Stomach (tissue), 9 donors: ENCODE measurements around the gene ZNF219. TPM values are rescaled to one million over a fixed set of nuclear protein-coding genes. Genes with fewer than 3 reads are reported as not detected.

Experiments used
- DNase-seq, 2 donors: peaks; one replicate each; pipeline versions ENCODE4 v3.0.0 to v3.0.0-alpha.2; 2013 to 2019
- H3K27ac ChIP-seq, 5 donors: fragments of 200-600 bp in 4 of 5; sonication (generic) in 4 of 5; one replicate each; pipeline ENCODE4 v1.5.1; 2013 to 2019; ENCODE audit warnings: mild to moderate bottlenecking in 1 of 5, moderate library complexity in 1 of 5
- H3K27me3 ChIP-seq, 3 donors: fragments of 200-600 bp; sonication (generic); one replicate each; pipeline ENCODE4 v1.5.1; 2017 to 2019; ENCODE audit warnings: mixed run types in 1 of 3
- H3K36me3 ChIP-seq, 4 donors: fragments of 200-600 bp; sonication (generic); 1 replicate in 3 of 4; 2 replicates in 1 of 4; pipeline ENCODE4 v1.5.1; 2016 to 2019
- H3K4me1 ChIP-seq, 4 donors: fragments of 200-600 bp; sonication (generic); one replicate each; pipeline ENCODE4 v1.5.1; 2016 to 2019
- H3K4me3 ChIP-seq, 4 donors: fragments of 200-600 bp; sonication (generic) in 3 of 4; one replicate each; pipeline ENCODE4 v1.5.1; 2016 to 2019; ENCODE audit warnings: mild to moderate bottlenecking in 1 of 4
- H3K9me3 ChIP-seq, 4 donors: fragments of 200-600 bp; sonication (generic); one replicate each; pipeline ENCODE4 v1.5.1; 2016 to 2019
- EP300 ChIP-seq: sonication (generic); formaldehyde crosslinking; IDR thresholded peaks from one replicate; pipeline ENCODE4 v1.6.1; 2017; ENCODE audit warnings: antibody characterized with exemption
- POLR2A ChIP-seq, 4 donors: fragments of 450-650 bp; IDR thresholded peaks; one replicate each; pipeline ENCODE4 v1.6.1; 2016; ENCODE audit warnings: antibody characterized with exemption in 4 of 4, control low read depth in 2 of 4, mild to moderate bottlenecking in 1 of 4, moderate library complexity in 1 of 4
- POLR2AphosphoS5 ChIP-seq, 3 donors: sonication (generic); formaldehyde crosslinking; IDR thresholded peaks; one replicate each; pipeline ENCODE4 v1.6.1; 2016; ENCODE audit warnings: antibody characterized with exemption in 3 of 3
- WGBS, 5 donors: extraction: QIAGEN DNeasy Blood & Tissue Kit in 3 of 5; methylation state at CpG; one replicate each; pipeline versions ENCODE4 v1.1.5 to v1.1.7; 2013 to 2018; 5-methylcytosine and 5-hydroxymethylcytosine counted together
- intact Hi-C: fragments of 100-400 bp; cut with DNase I; formaldehyde crosslinking; loops from one replicate; pipeline ENCODE4 v1.15.1; 2023; ENCODE audit warnings: low total_unique reads
- polyA plus RNA-seq, 3 donors: library from polyadenylated mRNA; stranded (reverse); fragments of 200-250 nt; gene quantifications; one replicate each; pipeline ENCODE4 v1.2.3, GENCODE V29; 2013
- total RNA-seq, 5 donors: library from RNA; depleted of rRNA; stranded (reverse); fragments of >200 nt; gene quantifications; one replicate each; pipeline versions ENCODE4 v1.1.0 to v1.2.3, GENCODE V29; 2014 to 2016
- TF ChIP-seq, protein P1 (sequence below), 7 experiments: fragments of 450-650 bp in 4 of 7; fragments of 200-600 bp in 3 of 7; sonication (generic) in 3 of 7; IDR thresholded peaks; one replicate each; pipeline ENCODE4 v1.5.1; 2016 to 2019; ENCODE audit warnings: antibody characterized with exemption in 7 of 7, control low read depth in 2 of 7, mild to moderate bottlenecking in 1 of 7
- donor health status: healthy with polysubstance abuse.
- donor health status: Bipolar disorder and iron deficiency.
- donor health status: healthy.

ZNF219 gene
- total and polyA plus RNA-seq, 8 donors: 11.4 to 240 (median 25.2) TPM

DNA sequence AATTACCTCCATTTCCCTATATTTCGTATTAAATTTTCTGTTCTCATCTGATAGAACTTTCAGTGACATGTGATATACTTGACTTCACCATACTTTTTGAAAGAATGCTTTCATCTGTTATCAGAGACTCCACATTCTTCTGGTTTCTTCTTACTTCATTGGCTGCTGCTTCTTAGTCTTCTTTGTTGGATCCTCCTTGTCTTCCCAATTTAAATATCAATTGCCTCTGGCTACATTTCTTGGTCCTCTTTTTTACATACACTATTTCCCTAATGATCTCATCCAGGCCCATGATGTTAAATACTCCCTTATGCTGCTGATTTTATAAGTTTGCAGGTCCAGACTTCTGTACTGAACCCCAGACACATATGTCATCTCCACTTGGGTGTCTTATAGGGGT is 35.4 kb upstream of the ZNF219 start:
- Histone ChIP-seq H3K27me3 (no peaks in the 10 kb centered on the region), H3K9me3 (no peaks in the 10 kb centered on the region), H3K36me3 (no peaks in the 10 kb centered on the region), H3K27ac (no peak overlapping the region), H3K4me1 (no peaks in the 10 kb centered on the region), H3K4me3 (no peak overlapping the region)
- intact Hi-C loops: no loop called here
- TF ChIP-seq POLR2A (IDR thresholded peaks at IDR 0.05) (no peak), POLR2AphosphoS5 (IDR thresholded peaks at IDR 0.05) (no peak), EP300 (no peak)
- TF ChIP-seq, protein P1, sequence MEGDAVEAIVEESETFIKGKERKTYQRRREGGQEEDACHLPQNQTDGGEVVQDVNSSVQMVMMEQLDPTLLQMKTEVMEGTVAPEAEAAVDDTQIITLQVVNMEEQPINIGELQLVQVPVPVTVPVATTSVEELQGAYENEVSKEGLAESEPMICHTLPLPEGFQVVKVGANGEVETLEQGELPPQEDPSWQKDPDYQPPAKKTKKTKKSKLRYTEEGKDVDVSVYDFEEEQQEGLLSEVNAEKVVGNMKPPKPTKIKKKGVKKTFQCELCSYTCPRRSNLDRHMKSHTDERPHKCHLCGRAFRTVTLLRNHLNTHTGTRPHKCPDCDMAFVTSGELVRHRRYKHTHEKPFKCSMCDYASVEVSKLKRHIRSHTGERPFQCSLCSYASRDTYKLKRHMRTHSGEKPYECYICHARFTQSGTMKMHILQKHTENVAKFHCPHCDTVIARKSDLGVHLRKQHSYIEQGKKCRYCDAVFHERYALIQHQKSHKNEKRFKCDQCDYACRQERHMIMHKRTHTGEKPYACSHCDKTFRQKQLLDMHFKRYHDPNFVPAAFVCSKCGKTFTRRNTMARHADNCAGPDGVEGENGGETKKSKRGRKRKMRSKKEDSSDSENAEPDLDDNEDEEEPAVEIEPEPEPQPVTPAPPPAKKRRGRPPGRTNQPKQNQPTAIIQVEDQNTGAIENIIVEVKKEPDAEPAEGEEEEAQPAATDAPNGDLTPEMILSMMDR (IDR thresholded peaks at IDR 0.05): no peak
- 46 to 72% (median 59%) methylated on average over 1 of the region's 1 CpG for WGBS, 5 donors
- DNase-seq: no peak

- Histone ChIP-seq H3K27me3 (peaks cover 0 to 4% (median 0%) of the 10 kb centered on the region in 3 donors), H3K36me3 (no peaks in the 10 kb centered on the region), H3K9me3 (peaks cover 0 to 8% (median 3%) of the 10 kb centered on the region in 4 donors), H3K4me3 (no peak overlapping the region), H3K4me1 (no peaks in the 10 kb centered on the region), H3K27ac (no peak overlapping the region)
- DNase-seq: no peak
- no peak for TF ChIP-seq POLR2AphosphoS5 (IDR thresholded peaks at IDR 0.05)
- TF ChIP-seq EP300: no peak
- TF ChIP-seq, protein P1 (IDR thresholded peaks at IDR 0.05): no peak
- TF ChIP-seq POLR2A (IDR thresholded peaks at IDR 0.05): no peak
- WGBS, 5 donors: 62 to 90% (median 77%) methylated on average over 1 of the region's 1 CpG
- intact Hi-C loops: no loop called here
Observed at GRCh38 chr14:21123429-21123828, 25.0 kb upstream of the ZNF219 start.

DNA sequence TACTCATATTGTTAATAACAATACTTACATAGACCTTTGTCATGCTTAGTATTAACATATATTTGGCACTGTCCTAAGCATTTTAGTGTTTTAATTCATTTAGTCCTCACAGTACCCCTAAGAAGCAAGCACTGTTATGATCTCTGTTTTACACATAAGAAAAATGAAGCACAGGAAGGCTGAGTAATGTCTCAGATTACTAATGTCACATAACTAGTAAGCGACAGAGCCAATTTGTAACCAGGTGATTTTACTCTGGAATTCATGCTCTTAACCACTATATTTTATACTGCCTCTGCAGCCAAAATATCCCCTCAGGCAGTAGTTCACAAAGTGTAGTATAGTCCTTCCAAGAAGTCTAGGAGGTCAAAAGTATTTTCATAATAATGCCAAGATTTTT is 22.7 kb upstream of the ZNF219 start:
- Histone ChIP-seq H3K36me3 (no peaks in the 10 kb centered on the region), H3K27me3 (peaks cover 0 to 4% (median 0%) of the 10 kb centered on the region in 3 donors), H3K9me3 (peaks cover 0 to 8% (median 3%) of the 10 kb centered on the region in 4 donors), H3K27ac (no peak overlapping the region), H3K4me3 (no peak overlapping the region), H3K4me1 (no peaks in the 10 kb centered on the region)
- intact Hi-C loops: no loop called here
- no peak for DNase-seq
- WGBS, 5 donors: 61 to 81% (median 71%) methylated on average over 1 of the region's 1 CpG
- TF ChIP-seq, protein P1 (IDR thresholded peaks at IDR 0.05): no peak
- no peak for TF ChIP-seq POLR2A (IDR thresholded peaks at IDR 0.05)
- no peak for TF ChIP-seq EP300
- no peak for TF ChIP-seq POLR2AphosphoS5 (IDR thresholded peaks at IDR 0.05)

DNA sequence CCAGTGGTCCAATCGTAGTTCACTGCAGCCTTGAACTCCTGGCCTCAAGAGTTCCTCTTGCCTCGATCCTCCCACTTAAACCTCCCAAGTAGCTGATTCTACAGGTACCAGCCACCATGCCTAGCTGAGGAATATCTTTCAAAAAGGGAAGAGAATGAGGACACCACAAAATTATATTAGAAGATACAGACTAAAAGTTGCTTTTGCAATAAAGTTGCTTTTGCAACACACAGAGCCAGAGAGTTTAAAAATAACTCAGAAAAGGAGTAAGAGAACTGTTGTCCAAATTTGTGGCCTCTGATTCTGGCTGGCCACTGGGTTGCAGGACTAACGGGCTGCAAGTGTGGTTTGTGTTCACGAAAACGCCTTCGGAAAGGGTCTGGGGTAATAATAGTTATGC is 22.2 kb upstream of the ZNF219 start:
- no peak for TF ChIP-seq POLR2A (IDR thresholded peaks at IDR 0.05)
- TF ChIP-seq, protein P1 (IDR thresholded peaks at IDR 0.05): no peak
- no peak for TF ChIP-seq POLR2AphosphoS5 (IDR thresholded peaks at IDR 0.05)
- TF ChIP-seq EP300: no peak
- DNase-seq: no peak
- Histone ChIP-seq H3K27ac (no peak overlapping the region), H3K9me3 (peaks cover 0 to 7% (median 3%) of the 10 kb centered on the region in 4 donors), H3K4me3 (no peak overlapping the region), H3K36me3 (no peaks in the 10 kb centered on the region), H3K27me3 (peaks cover 0 to 4% (median 0%) of the 10 kb centered on the region in 3 donors), H3K4me1 (no peaks in the 10 kb centered on the region)
- intact Hi-C loops: no loop called here
- WGBS, 5 donors: 69 to 80% (median 75%) methylated on average over 6 of the region's 6 CpGs
